HepG2 (cell line): ENCODE data around the gene NAT14. TPM values are rescaled to one million over a fixed set of nuclear protein-coding genes. Genes with fewer than 3 reads are reported as not detected.

Experiments used
- CCAR2 ChIP-seq: fragments of 200-400 bp; formaldehyde crosslinking; optimal IDR thresholded peaks from 2 replicates; pipeline ENCODE3; 2018; ENCODE audit warnings: low read depth, mild to moderate bottlenecking, low read length, moderate library complexity
- DR1 ChIP-seq: sonication (generic); formaldehyde crosslinking; IDR thresholded peaks from 2 replicates; pipeline ENCODE4 v1.8.0; 2021; ENCODE audit warnings: mild to moderate bottlenecking, missing genetic modification reagents, inconsistent platforms
- ELF3 ChIP-seq: IDR thresholded peaks from 2 replicates; pipeline ENCODE4 v1.6.1; 2016; ENCODE audit warnings: missing genetic modification reagents, missing compliant biosample characterization
- FOXK1 ChIP-seq: sonication (generic); formaldehyde crosslinking; IDR thresholded peaks from 2 replicates; pipeline ENCODE4 v1.4.0; 2020; ENCODE audit warnings: low read depth, missing genetic modification reagents, borderline replicate concordance
- GPN1 ChIP-seq: sonication (generic); formaldehyde crosslinking; IDR thresholded peaks from 2 replicates; pipeline ENCODE4 v1.5.1; 2020; ENCODE audit warnings: missing genetic modification reagents, borderline replicate concordance
- HES4 ChIP-seq: sonication (generic); formaldehyde crosslinking; IDR thresholded peaks from 2 replicates; pipeline ENCODE4 v1.9.0; 2021; ENCODE audit warnings: mild to moderate bottlenecking, missing genetic modification reagents, borderline replicate concordance
- JUN ChIP-seq: sonication (generic); formaldehyde crosslinking; IDR thresholded peaks from 2 replicates; pipeline ENCODE4 v1.4.0; 2020; ENCODE audit warnings: mild to moderate bottlenecking, missing genetic modification reagents
- MEIS2 ChIP-seq: sonication (generic); formaldehyde crosslinking; IDR thresholded peaks from 2 replicates; pipeline ENCODE4 v1.9.0; 2021; ENCODE audit warnings: mild to moderate bottlenecking, missing genetic modification reagents
- MXI1 ChIP-seq: IDR thresholded peaks from 3 replicates; pipeline ENCODE4 v1.6.1; 2012; ENCODE audit warnings: low read depth, low read length, inconsistent platforms, borderline replicate concordance
- NFIC ChIP-seq: IDR thresholded peaks from 2 replicates; pipeline ENCODE4 v1.6.1; 2012; ENCODE audit warnings: mild to moderate bottlenecking, low read length, inconsistent platforms
- POLR2A ChIP-seq, 2 experiments: IDR thresholded peaks; 2 replicates each; pipeline ENCODE4 v1.6.1; 2011; ENCODE audit warnings: low read depth in 2 of 2, low read length in 2 of 2, mild to moderate bottlenecking in 1 of 2, moderate library complexity in 1 of 2; ENCODE audit not compliant: insufficient read depth in 1 of 2
- RBFOX2 ChIP-seq: fragments of 200-400 bp; formaldehyde crosslinking; IDR thresholded peaks from 2 replicates; pipeline ENCODE4 v1.6.1; 2017; ENCODE audit warnings: low read depth, mild to moderate bottlenecking, low read length
- RCOR2 ChIP-seq: IDR thresholded peaks from 2 replicates; pipeline ENCODE4 v1.6.1; 2016; ENCODE audit warnings: missing biosample characterization, missing genetic modification reagents
- RFXAP ChIP-seq: sonication (generic); formaldehyde crosslinking; IDR thresholded peaks from 2 replicates; pipeline ENCODE4 v1.4.0; 2020; ENCODE audit warnings: missing genetic modification reagents, borderline replicate concordance
- SOX5 ChIP-seq: IDR thresholded peaks from 2 replicates; pipeline ENCODE4 v1.6.1; 2016; ENCODE audit warnings: borderline replicate concordance
- ZFP1 ChIP-seq: IDR thresholded peaks from 2 replicates; pipeline ENCODE4 v1.6.1; 2016
- ZNF101 ChIP-seq: sonication (generic); formaldehyde crosslinking; IDR thresholded peaks from 2 replicates; pipeline ENCODE4 v1.4.0; 2020; ENCODE audit warnings: mild to moderate bottlenecking, low read depth, missing genetic modification reagents, borderline replicate concordance
- ZNF292 ChIP-seq: sonication (generic); formaldehyde crosslinking; IDR thresholded peaks from 2 replicates; pipeline ENCODE4 v1.8.1; 2022; ENCODE audit warnings: mild to moderate bottlenecking, low read depth, missing genetic modification reagents, borderline replicate concordance
- ZNF3 ChIP-seq: IDR thresholded peaks from 2 replicates; pipeline ENCODE4 v1.7.0; 2017; ENCODE audit warnings: inconsistent platforms
- ZNF333 ChIP-seq: sonication (generic); formaldehyde crosslinking; IDR thresholded peaks from 2 replicates; pipeline ENCODE4 v1.4.0; 2020; ENCODE audit warnings: mild to moderate bottlenecking, missing genetic modification reagents, borderline replicate concordance
- polyA plus RNA-seq, 8 experiments: library from polyadenylated mRNA; depleted of rRNA in 3 of 8; stranded (reverse) in 7 of 8; unstranded in 1 of 8; fragments of >200 nt; fragmentation: Illumina TruSeq in 4 of 8; extraction: Trizol in 4 of 8; gene quantifications; 2 replicates each; pipeline versions ENCODE4 v1.2.1 to v1.2.3, GENCODE V29; 2011 to 2016; ENCODE audit warnings: low read depth in 4 of 8, missing spikeins in 1 of 8, mixed read lengths in 1 of 8; ENCODE audit not compliant: insufficient read depth in 1 of 8
- total RNA-seq, 5 experiments: library from RNA; depleted of rRNA; stranded (reverse); fragments of >200 nt; fragmentation: Illumina TruSeq; extraction: Trizol; gene quantifications; 2 replicates each; pipeline ENCODE4 v1.2.3, GENCODE V29; 2016; ENCODE audit warnings: low read depth in 1 of 5
- TF ChIP-seq, protein P1 (sequence below): sonication (generic); formaldehyde crosslinking; IDR thresholded peaks from 2 replicates; pipeline ENCODE4 v1.9.0; 2021; ENCODE audit warnings: missing genetic modification reagents, borderline replicate concordance
- TF ChIP-seq, protein P2 (sequence below): sonication (generic); formaldehyde crosslinking; IDR thresholded peaks from 2 replicates; pipeline ENCODE4 v1.4.0; 2020; ENCODE audit warnings: missing genetic modification reagents, borderline replicate concordance
- TF ChIP-seq, protein P3 (sequence below): IDR thresholded peaks from 2 replicates; pipeline ENCODE4 v1.6.1; 2016; ENCODE audit warnings: low read depth, control low read depth

NAT14 gene
- total and polyA plus RNA-seq, 2 of the 13 experiments (the other 11 are each of a cell fraction or from before 2014, with no cell fraction given) = 20.7 to 22.3 TPM

DNA sequence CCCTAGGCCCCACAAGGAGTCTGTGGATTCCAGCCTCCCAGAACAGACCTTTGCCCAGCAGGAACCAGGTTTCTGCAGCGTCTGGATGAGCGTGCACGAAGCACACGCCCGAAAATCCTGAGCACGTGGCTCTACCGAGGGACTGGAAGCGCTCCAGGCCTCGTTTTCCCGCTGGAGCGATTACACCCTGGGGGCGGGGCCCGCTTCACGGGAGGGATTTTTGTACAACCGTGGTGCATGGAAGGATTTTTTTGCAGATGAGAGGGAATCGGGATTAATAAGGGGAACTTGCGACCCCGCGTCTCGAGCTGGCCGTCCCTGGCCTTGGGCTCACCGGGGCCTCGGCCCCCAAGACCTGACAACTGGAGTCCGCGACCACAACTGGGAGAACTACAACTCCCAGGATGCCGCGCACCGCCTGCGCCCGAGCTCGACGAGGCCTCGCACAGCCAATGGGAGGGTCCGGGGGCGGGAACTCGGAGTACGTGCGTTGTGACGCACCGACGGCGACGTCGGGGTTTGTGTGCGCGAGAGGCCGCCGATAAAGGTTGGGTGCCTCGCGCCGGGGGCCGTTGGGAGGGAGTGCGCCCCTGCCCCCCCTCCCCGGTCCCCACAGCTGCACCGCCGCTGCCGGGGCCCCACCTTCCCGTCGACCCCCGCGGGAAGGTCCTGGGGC, 8.8 kb upstream of the NAT14 start, which contains the start of gene ZNF628 (continued):
- TF ChIP-seq, protein P1, sequence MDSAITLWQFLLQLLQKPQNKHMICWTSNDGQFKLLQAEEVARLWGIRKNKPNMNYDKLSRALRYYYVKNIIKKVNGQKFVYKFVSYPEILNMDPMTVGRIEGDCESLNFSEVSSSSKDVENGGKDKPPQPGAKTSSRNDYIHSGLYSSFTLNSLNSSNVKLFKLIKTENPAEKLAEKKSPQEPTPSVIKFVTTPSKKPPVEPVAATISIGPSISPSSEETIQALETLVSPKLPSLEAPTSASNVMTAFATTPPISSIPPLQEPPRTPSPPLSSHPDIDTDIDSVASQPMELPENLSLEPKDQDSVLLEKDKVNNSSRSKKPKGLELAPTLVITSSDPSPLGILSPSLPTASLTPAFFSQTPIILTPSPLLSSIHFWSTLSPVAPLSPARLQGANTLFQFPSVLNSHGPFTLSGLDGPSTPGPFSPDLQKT (CRISPR knock-in tag) = no peak
- peak; percentile 77 for TF ChIP-seq RFXAP (CRISPR knock-in tag)
- TF ChIP-seq RCOR2 (CRISPR knock-in tag) = no peak
- TF ChIP-seq ZNF333 (CRISPR knock-in tag) = peak; percentile 53; the same call in 1 of the 2 replicates
- TF ChIP-seq, protein P2, sequence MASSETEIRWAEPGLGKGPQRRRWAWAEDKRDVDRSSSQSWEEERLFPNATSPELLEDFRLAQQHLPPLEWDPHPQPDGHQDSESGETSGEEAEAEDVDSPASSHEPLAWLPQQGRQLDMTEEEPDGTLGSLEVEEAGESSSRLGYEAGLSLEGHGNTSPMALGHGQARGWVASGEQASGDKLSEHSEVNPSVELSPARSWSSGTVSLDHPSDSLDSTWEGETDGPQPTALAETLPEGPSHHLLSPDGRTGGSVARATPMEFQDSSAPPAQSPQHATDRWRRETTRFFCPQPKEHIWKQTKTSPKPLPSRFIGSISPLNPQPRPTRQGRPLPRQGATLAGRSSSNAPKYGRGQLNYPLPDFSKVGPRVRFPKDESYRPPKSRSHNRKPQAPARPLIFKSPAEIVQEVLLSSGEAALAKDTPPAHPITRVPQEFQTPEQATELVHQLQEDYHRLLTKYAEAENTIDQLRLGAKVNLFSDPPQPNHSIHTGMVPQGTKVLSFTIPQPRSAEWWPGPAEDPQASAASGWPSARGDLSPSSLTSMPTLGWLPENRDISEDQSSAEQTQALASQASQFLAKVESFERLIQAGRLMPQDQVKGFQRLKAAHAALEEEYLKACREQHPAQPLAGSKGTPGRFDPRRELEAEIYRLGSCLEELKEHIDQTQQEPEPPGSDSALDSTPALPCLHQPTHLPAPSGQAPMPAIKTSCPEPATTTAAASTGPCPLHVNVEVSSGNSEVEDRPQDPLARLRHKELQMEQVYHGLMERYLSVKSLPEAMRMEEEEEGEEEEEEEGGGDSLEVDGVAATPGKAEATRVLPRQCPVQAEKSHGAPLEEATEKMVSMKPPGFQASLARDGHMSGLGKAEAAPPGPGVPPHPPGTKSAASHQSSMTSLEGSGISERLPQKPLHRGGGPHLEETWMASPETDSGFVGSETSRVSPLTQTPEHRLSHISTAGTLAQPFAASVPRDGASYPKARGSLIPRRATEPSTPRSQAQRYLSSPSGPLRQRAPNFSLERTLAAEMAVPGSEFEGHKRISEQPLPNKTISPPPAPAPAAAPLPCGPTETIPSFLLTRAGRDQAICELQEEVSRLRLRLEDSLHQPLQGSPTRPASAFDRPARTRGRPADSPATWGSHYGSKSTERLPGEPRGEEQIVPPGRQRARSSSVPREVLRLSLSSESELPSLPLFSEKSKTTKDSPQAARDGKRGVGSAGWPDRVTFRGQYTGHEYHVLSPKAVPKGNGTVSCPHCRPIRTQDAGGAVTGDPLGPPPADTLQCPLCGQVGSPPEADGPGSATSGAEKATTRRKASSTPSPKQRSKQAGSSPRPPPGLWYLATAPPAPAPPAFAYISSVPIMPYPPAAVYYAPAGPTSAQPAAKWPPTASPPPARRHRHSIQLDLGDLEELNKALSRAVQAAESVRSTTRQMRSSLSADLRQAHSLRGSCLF = 0 out of 2 replicates have a peak, but pooled peaks have one; percentile 88
- TF ChIP-seq FOXK1 (CRISPR knock-in tag) = peak; percentile 74; the same call in 1 of the 2 replicates
- 0 out of 2 replicates have a peak, but pooled peaks have one; percentile 47 for TF ChIP-seq ZNF292 (CRISPR knock-in tag)
- no peak for TF ChIP-seq ZNF101 (CRISPR knock-in tag)
- peak; percentile 68; the same call in 1 of the 2 replicates for TF ChIP-seq JUN (CRISPR knock-in tag)
- TF ChIP-seq, protein P3, sequence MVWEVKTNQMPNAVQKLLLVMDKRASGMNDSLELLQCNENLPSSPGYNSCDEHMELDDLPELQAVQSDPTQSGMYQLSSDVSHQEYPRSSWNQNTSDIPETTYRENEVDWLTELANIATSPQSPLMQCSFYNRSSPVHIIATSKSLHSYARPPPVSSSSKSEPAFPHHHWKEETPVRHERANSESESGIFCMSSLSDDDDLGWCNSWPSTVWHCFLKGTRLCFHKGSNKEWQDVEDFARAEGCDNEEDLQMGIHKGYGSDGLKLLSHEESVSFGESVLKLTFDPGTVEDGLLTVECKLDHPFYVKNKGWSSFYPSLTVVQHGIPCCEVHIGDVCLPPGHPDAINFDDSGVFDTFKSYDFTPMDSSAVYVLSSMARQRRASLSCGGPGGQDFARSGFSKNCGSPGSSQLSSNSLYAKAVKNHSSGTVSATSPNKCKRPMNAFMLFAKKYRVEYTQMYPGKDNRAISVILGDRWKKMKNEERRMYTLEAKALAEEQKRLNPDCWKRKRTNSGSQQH (CRISPR knock-in tag) = peak; percentile 28; the same call in 1 of the 2 replicates
- 0 out of 2 replicates have a peak, but pooled peaks have one; percentile 17 for TF ChIP-seq DR1 (CRISPR knock-in tag)
- peak; percentile 93 for TF ChIP-seq RBFOX2
- no peak; the same call in 1 of the 2 replicates for TF ChIP-seq HES4 (CRISPR knock-in tag)
- TF ChIP-seq ZFP1 (CRISPR knock-in tag) = peak; percentile 52; the same call in 1 of the 2 replicates
- peak; percentile 84; the same call in 1 of the 3 replicates for TF ChIP-seq MXI1
- peak; percentile 76; the same call in 1 of the 2 replicates for TF ChIP-seq MEIS2 (CRISPR knock-in tag)
- TF ChIP-seq GPN1 (CRISPR knock-in tag) = no peak
- TF ChIP-seq NFIC = no peak
- TF ChIP-seq CCAR2 = no peak
- TF ChIP-seq SOX5 = peak; percentile 37; the same call in 1 of the 2 replicates
- TF ChIP-seq POLR2A (IDR thresholded peaks at IDR 0.05; ENCODE audit: insufficient read depth in 1 of 2, low read depth in 2 of 2, low read length in 2 of 2) = peak in 1 of 2 experiments; percentile 37; a peak in 1 of 4 replicates
- no peak; the same call in 1 of the 2 replicates for TF ChIP-seq ELF3 (CRISPR knock-in tag)
- 0 out of 2 replicates have a peak, but pooled peaks have one; percentile 67 for TF ChIP-seq ZNF3
